CD14-positive monocyte (primary cell): ENCODE results near the gene MYO7B. TPM values are rescaled to one million over a fixed set of nuclear protein-coding genes. Genes with fewer than 3 reads are reported as not detected.

Source experiments
- DNase-seq, 3 donors: peaks; one replicate each; pipeline ENCODE4 v3.0.0-alpha.2; 2011 to 2022
- H2AFZ ChIP-seq: 2 replicates; pipeline ENCODE4 v1.6.0; 2012; ENCODE audit warnings: mild to moderate bottlenecking, low read depth, low read length, inconsistent platforms; ENCODE audit not compliant: insufficient read depth, poor library complexity, severe bottlenecking
- H3K27ac ChIP-seq, 2 donors: 1 replicate in 1 of 2; 2 replicates in 1 of 2; pipeline ENCODE4 v1.5.1; 2012 to 2013; ENCODE audit warnings: low read length in 2 of 2, control low read depth in 1 of 2, inconsistent platforms in 1 of 2, low read depth in 1 of 2, mild to moderate bottlenecking in 1 of 2
- H3K27me3 ChIP-seq, 2 donors: one replicate each; pipeline versions ENCODE4 v1.6.0 to v1.6.1; 2011 to 2013; ENCODE audit warnings: low read length in 2 of 2; ENCODE audit not compliant: control insufficient read depth in 2 of 2, insufficient read depth in 2 of 2
- H3K36me3 ChIP-seq, 2 donors: replicated peaks in 1 of 2; 1 replicate in 1 of 2; 2 replicates in 1 of 2; pipeline versions ENCODE4 v1.5.1 to v1.6.1; 2012 to 2013; ENCODE audit warnings: low read length in 2 of 2, control low read depth in 1 of 2, inconsistent platforms in 1 of 2, mild to moderate bottlenecking in 1 of 2; ENCODE audit not compliant: insufficient read depth in 2 of 2, control insufficient read depth in 1 of 2
- H3K4me1 ChIP-seq, 2 donors: 1 replicate in 1 of 2; 2 replicates in 1 of 2; pipeline versions ENCODE4 v1.5.1 to v1.6.1; 2012 to 2013; ENCODE audit warnings: low read length in 2 of 2, control low read depth in 1 of 2, inconsistent platforms in 1 of 2, mild to moderate bottlenecking in 1 of 2, moderate library complexity in 1 of 2; ENCODE audit not compliant: insufficient read depth in 2 of 2, control insufficient read depth in 1 of 2
- H3K4me2 ChIP-seq: replicated peaks from 2 replicates; pipeline ENCODE3; 2012; ENCODE audit warnings: low read length, moderate library complexity, mild to moderate bottlenecking; ENCODE audit not compliant: poor library complexity, severe bottlenecking; ENCODE audit errors: extremely low read depth
- H3K4me3 ChIP-seq, 3 experiments: fragments of 200-600 bp in 1 of 3; sonication (generic) in 1 of 3; replicated peaks in 1 of 3; 1 replicate in 2 of 3; 2 replicates in 1 of 3; pipeline ENCODE4 v1.5.1; 2011 to 2013; ENCODE audit warnings: low read length in 3 of 3, mild to moderate bottlenecking in 3 of 3, control low read depth in 2 of 3, low read depth in 2 of 3, inconsistent platforms in 1 of 3, moderate library complexity in 1 of 3
- H3K79me2 ChIP-seq: 2 replicates; pipeline ENCODE4 v1.6.0; 2012; ENCODE audit warnings: mild to moderate bottlenecking, control low read depth, inconsistent platforms, low read length, moderate library complexity; ENCODE audit not compliant: insufficient read depth
- H3K9ac ChIP-seq: 2 replicates; pipeline ENCODE4 v1.6.0; 2017; ENCODE audit warnings: low read length, mild to moderate bottlenecking; ENCODE audit not compliant: insufficient read depth, poor library complexity, severe bottlenecking
- H3K9me3 ChIP-seq, 2 donors: replicated peaks in 1 of 2; 1 replicate in 1 of 2; 2 replicates in 1 of 2; pipeline versions ENCODE4 v1.5.1 to v1.6.1; 2012 to 2013; ENCODE audit warnings: low read length in 2 of 2, control low read depth in 1 of 2; ENCODE audit not compliant: control insufficient read depth in 1 of 2, insufficient read depth in 1 of 2
- H4K20me1 ChIP-seq: 2 replicates; pipeline ENCODE4 v1.6.0; 2012; ENCODE audit warnings: mild to moderate bottlenecking, low read length, control low read depth, moderate library complexity; ENCODE audit not compliant: insufficient read depth
- H3K27ac Mint-ChIP-seq, 7 donors: one replicate each; pipeline ENCODE4 v1.8.0; 2020; ENCODE audit warnings: mild to moderate bottlenecking in 7 of 7, mixed read lengths in 7 of 7, moderate library complexity in 6 of 7, inconsistent platforms in 2 of 7
- H3K27me3 Mint-ChIP-seq, 3 donors: one replicate each; pipeline ENCODE4 v1.8.0; 2021 to 2022; ENCODE audit warnings: low read depth in 3 of 3, mild to moderate bottlenecking in 3 of 3, mixed read lengths in 3 of 3, moderate library complexity in 3 of 3, inconsistent platforms in 1 of 3
- H3K36me3 Mint-ChIP-seq, 2 donors: one replicate each; pipeline ENCODE4 v1.8.0; 2020; ENCODE audit warnings: mixed read lengths in 2 of 2, inconsistent platforms in 1 of 2, mild to moderate bottlenecking in 1 of 2
- H3K4me1 Mint-ChIP-seq: one replicate; pipeline ENCODE4 v1.8.0; 2020; ENCODE audit warnings: mild to moderate bottlenecking, mixed read lengths
- H3K4me3 Mint-ChIP-seq, 2 donors: one replicate each; pipeline ENCODE4 v1.8.0; 2020; ENCODE audit warnings: mild to moderate bottlenecking in 2 of 2, mixed read lengths in 2 of 2, moderate library complexity in 1 of 2
- H3K9me3 Mint-ChIP-seq, 7 donors: one replicate each; pipeline ENCODE4 v1.8.0; 2020 to 2022; ENCODE audit warnings: mixed read lengths in 7 of 7, mild to moderate bottlenecking in 6 of 7, moderate library complexity in 6 of 7, inconsistent platforms in 2 of 7
- WGBS: methylation state at CpG from one replicate; pipeline ENCODE4 v1.1.5; 2013; ENCODE audit warnings: missing lambda C conversion rate; ENCODE audit not compliant: insufficient coverage; 5-methylcytosine and 5-hydroxymethylcytosine counted together
- intact Hi-C, 2 donors: fragments of 100-400 bp; cut with micrococcal nuclease; formaldehyde crosslinking; loops; one replicate each; pipeline versions ENCODE4 v1.15.0 to v1.15.1; 2023
- polyA plus RNA-seq, 3 donors: library from polyadenylated mRNA; depleted of rRNA in 1 of 3; unstranded in 2 of 3; stranded (reverse) in 1 of 3; fragments of 300-500 nt in 2 of 3; fragments of >200 nt in 1 of 3; fragmentation: Illumina TruSeq in 2 of 3; gene quantifications; 1 replicate in 2 of 3; 2 replicates in 1 of 3; pipeline ENCODE4 v1.2.3, GENCODE V29; 2012 to 2021
- TF ChIP-seq, protein P1 (sequence below): fragments of 200-600 bp; IDR thresholded peaks from one replicate; pipeline ENCODE4 v1.8.0; 2022; ENCODE audit warnings: antibody characterized with exemption, mild to moderate bottlenecking

The MYO7B gene
- polyA plus RNA-seq, 3 donors, result 7.3 to 9.8 (median 9.0) TPM

DNA sequence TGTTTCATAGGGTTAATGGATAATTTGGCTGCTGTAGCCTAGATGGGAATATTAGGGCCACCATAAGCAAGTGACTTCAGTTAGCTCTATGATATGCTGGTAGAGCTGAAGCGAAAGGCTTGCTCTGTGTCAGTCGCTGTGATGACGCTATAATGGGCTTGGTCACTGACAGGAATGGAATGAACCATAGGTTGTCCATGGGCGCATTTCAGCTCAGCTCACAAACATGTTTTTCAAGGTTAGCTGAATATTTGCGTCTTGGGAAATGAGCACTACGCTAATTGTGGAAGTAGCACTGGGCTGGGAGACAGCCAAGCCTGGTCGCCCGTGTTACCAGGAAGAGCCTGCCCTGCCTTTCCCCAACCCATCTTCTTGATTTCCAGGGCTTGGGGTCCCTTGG lies 3.2 kb upstream of the MYO7B start:
- H3K27ac ChIP-seq, result no peak overlapping the region
- Mint-ChIP-seq H3K36me3 (no peaks in the 10 kb centered on the region), H3K9me3 (peaks cover 0 to 8% (median 6%) of the 10 kb centered on the region in 7 donors), H3K27ac (no peak overlapping the region), H3K27me3 (peaks cover 0 to 6% (median 4%) of the 10 kb centered on the region in 3 donors), H3K4me3 (no peak overlapping the region), H3K4me1 (peaks cover 6% of the 10 kb centered on the region)
- H3K36me3 ChIP-seq, result no peaks in the 10 kb centered on the region
- no peaks in the 10 kb centered on the region for H4K20me1 ChIP-seq
- no peak for DNase-seq
- TF ChIP-seq, protein P1, sequence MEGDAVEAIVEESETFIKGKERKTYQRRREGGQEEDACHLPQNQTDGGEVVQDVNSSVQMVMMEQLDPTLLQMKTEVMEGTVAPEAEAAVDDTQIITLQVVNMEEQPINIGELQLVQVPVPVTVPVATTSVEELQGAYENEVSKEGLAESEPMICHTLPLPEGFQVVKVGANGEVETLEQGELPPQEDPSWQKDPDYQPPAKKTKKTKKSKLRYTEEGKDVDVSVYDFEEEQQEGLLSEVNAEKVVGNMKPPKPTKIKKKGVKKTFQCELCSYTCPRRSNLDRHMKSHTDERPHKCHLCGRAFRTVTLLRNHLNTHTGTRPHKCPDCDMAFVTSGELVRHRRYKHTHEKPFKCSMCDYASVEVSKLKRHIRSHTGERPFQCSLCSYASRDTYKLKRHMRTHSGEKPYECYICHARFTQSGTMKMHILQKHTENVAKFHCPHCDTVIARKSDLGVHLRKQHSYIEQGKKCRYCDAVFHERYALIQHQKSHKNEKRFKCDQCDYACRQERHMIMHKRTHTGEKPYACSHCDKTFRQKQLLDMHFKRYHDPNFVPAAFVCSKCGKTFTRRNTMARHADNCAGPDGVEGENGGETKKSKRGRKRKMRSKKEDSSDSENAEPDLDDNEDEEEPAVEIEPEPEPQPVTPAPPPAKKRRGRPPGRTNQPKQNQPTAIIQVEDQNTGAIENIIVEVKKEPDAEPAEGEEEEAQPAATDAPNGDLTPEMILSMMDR, result no peak
- no peak overlapping the region for H3K4me2 ChIP-seq
- H3K4me1 ChIP-seq, result peaks cover 4 to 5% of the 10 kb centered on the region in 2 donors
- H3K9me3 ChIP-seq, result no peaks in the 10 kb centered on the region
- H3K27me3 ChIP-seq, result no peaks in the 10 kb centered on the region
- intact Hi-C loops, result no loop called here
- 67% methylated on average over 8 of the region's 8 CpGs for WGBS
- H3K79me2 ChIP-seq, result no peaks in the 10 kb centered on the region
- H3K9ac ChIP-seq, result no peak overlapping the region
- no peak overlapping the region for H3K4me3 ChIP-seq
- no peak overlapping the region for H2AFZ ChIP-seq

DNA sequence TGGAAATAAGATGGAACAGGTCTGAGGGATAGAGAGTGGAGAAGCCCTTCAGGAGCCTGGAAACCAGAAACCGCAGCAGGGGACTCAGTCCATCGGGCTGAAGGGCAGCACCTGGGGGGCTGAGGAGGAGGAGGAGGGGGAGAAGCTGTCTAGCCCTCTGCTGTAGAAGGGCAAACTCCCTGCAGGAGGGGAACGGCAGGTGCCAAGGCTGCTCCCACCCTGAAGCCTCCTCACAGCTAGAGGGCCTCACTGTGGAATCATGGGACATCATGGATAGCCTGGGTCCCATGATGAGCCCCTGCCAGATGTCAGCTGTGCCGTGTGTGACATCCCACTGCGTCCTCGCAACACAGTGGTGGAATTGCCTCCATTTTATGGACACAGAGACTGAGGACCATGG lies 435 bp downstream of the MYO7B start:
- no peak overlapping the region for H3K27ac Mint-ChIP-seq

More for the DNA sequence above, 435 bp downstream of the MYO7B start:
- whole genome bisulfite sequencing, result 100% methylated on average over 5 of the region's 6 CpGs
- Mint-ChIP-seq H3K4me1 (peaks cover 3% of the 10 kb centered on the region), H3K36me3 (no peaks in the 10 kb centered on the region), H3K27me3 (peaks cover 1 to 4% (median 4%) of the 10 kb centered on the region in 3 donors), H3K4me3 (no peak overlapping the region), H3K9me3 (peaks cover 0 to 2% (median 0%) of the 10 kb centered on the region in 7 donors)
- Histone ChIP-seq H4K20me1 (no peaks in the 10 kb centered on the region), H3K4me2 (no peak overlapping the region), H2AFZ (no peak overlapping the region), H3K27ac (no peak overlapping the region), H3K4me1 (no peaks in the 10 kb centered on the region), H3K79me2 (no peaks in the 10 kb centered on the region), H3K27me3 (no peaks in the 10 kb centered on the region), H3K9me3 (no peaks in the 10 kb centered on the region), H3K36me3 (no peaks in the 10 kb centered on the region), H3K9ac (no peak overlapping the region), H3K4me3 (no peak overlapping the region)
- TF ChIP-seq, protein P1, result no peak
- DNase-seq, result no peak
- intact Hi-C loops, result no loop called here
